Anterior cingulate cortex (tissue), 58 donors: ENCODE measurements around the gene FOXF1.

ENCODE experiments used
- DNase-seq, 58 donors: peaks; one replicate each; lab custom pipeline; 2025; lab: John Stamatoyannopoulos, UW

Gene FOXF1

GRCh38 chr16:86531191-86531545 is 20.8 kb downstream of the FOXF1 start:
- DNase-seq, result peak in 56 of 58 donors; percentile 12 to 92 (median 80)

GRCh38 chr16:86531641-86532525 is 21.6 kb downstream of the FOXF1 start:
- DNase-seq, result peak in 1 of 58 donors; percentile 3

- no peak for DNase-seq
Measured at GRCh38 chr16:86532526-86532815, 22.1 kb downstream of the FOXF1 start.

GRCh38 chr16:86533076-86533475 is 22.7 kb downstream of the FOXF1 start:
- DNase-seq, result no peak

- peak in 22 of 58 donors; percentile 5 to 76 (median 38) for DNase-seq
Measured at GRCh38 chr16:86533767-86534351, 23.5 kb downstream of the FOXF1 start.

- peak in 45 of 58 donors; percentile 13 to 86 (median 52) for DNase-seq
Measured at GRCh38 chr16:86534779-86535615, 24.7 kb downstream of the FOXF1 start.

GRCh38 chr16:86536621-86537020 is 26.3 kb downstream of the FOXF1 start:
- no peak for DNase-seq

GRCh38 chr16:86537486-86537885 is 27.2 kb downstream of the FOXF1 start:
- DNase-seq, result peak in 4 of 58 donors; percentile 25 to 38 (median 30)

- DNase-seq, result no peak
Measured at GRCh38 chr16:86538196-86538780, 28.0 kb downstream of the FOXF1 start.

- no peak for DNase-seq
Measured at GRCh38 chr16:86540894-86541293, 30.6 kb downstream of the FOXF1 start.

GRCh38 chr16:86541560-86541959 is 31.2 kb downstream of the FOXF1 start:
- DNase-seq, result no peak

GRCh38 chr16:86542756-86543750 is 32.7 kb downstream of the FOXF1 start:
- DNase-seq, result no peak

- no peak for DNase-seq
Measured at GRCh38 chr16:86545481-86545880, 35.2 kb downstream of the FOXF1 start.

GRCh38 chr16:86545954-86546637 is 35.8 kb downstream of the FOXF1 start:
- no peak for DNase-seq

GRCh38 chr16:86546638-86547013 is 36.3 kb downstream of the FOXF1 start:
- no peak for DNase-seq

GRCh38 chr16:86547286-86547685 is 37.0 kb downstream of the FOXF1 start:
- no peak for DNase-seq

- DNase-seq, result no peak
Measured at GRCh38 chr16:86549076-86549892, 39.0 kb downstream of the FOXF1 start.

GRCh38 chr16:86549893-86550190 is 39.5 kb downstream of the FOXF1 start:
- no peak for DNase-seq
